Neutrophil (primary cell): ENCODE results near the gene NACC1.

Source experiments
- H3K27ac ChIP-seq: fragments of 200-600 bp; sonication (generic); 2 replicates; pipeline ENCODE4 v1.5.1; 2016; ENCODE audit warnings: mild to moderate bottlenecking, moderate library complexity
- H3K27me3 ChIP-seq: fragments of 200-600 bp; sonication (generic); 2 replicates; pipeline ENCODE4 v1.6.0; 2016; ENCODE audit warnings: mild to moderate bottlenecking
- H3K36me3 ChIP-seq: fragments of 200-600 bp; sonication (generic); 2 replicates; pipeline ENCODE4 v1.5.1; 2017
- H3K4me1 ChIP-seq, 2 experiments: fragments of 200-600 bp in 1 of 2; sonication (generic) in 1 of 2; 1 replicate in 1 of 2; 2 replicates in 1 of 2; pipeline versions ENCODE4 v1.5.1 to v1.6.1; 2013 to 2016; ENCODE audit warnings: low read depth in 1 of 2, low read length in 1 of 2, mild to moderate bottlenecking in 1 of 2, moderate library complexity in 1 of 2; ENCODE audit not compliant: control insufficient read depth in 1 of 2, insufficient read depth in 1 of 2
- H3K4me3 ChIP-seq, 2 experiments: fragments of 200-600 bp in 1 of 2; sonication (generic) in 1 of 2; 1 replicate in 1 of 2; 2 replicates in 1 of 2; pipeline ENCODE4 v1.5.1; 2013 to 2016; ENCODE audit warnings: low read depth in 1 of 2, low read length in 1 of 2, mild to moderate bottlenecking in 1 of 2, moderate library complexity in 1 of 2
- H3K9me3 ChIP-seq: fragments of 200-600 bp; sonication (generic); 2 replicates; pipeline ENCODE4 v1.5.1; 2016
- CTCF ChIP-seq: fragments of 200-600 bp; sonication (generic); IDR thresholded peaks from 2 replicates; pipeline ENCODE4 v1.5.1; 2016; ENCODE audit warnings: antibody characterized with exemption

Gene NACC1

GRCh38 chr19:13150931-13151604 is 33.0 kb downstream of the NACC1 start:
- Histone ChIP-seq H3K9me3 (no peaks in the 10 kb centered on the region), H3K4me3 (peak overlapping the region; percentile 91 to 94), H3K27ac (peak overlapping the region; percentile 96), H3K4me1 (peaks cover 59 to 67% of the 10 kb centered on the region in 2 experiments), H3K36me3 (peaks cover 7% of the 10 kb centered on the region), H3K27me3 (no peaks in the 10 kb centered on the region)
- no peak for TF ChIP-seq CTCF

- Histone ChIP-seq H3K36me3 (no peaks in the 10 kb centered on the region), H3K4me3 (peak overlapping the region; percentile 91 to 94), H3K27me3 (no peaks in the 10 kb centered on the region), H3K9me3 (no peaks in the 10 kb centered on the region), H3K4me1 (peaks cover 59 to 67% of the 10 kb centered on the region in 2 experiments), H3K27ac (peak overlapping the region; percentile 96)
- peak; percentile 64 for TF ChIP-seq CTCF
Observed at GRCh38 chr19:13151605-13152355, 33.7 kb downstream of the NACC1 start.

- no peak for TF ChIP-seq CTCF
- H3K4me1 ChIP-seq, result peaks cover 59 to 67% of the 10 kb centered on the region in 2 experiments
- no peaks in the 10 kb centered on the region for H3K36me3 ChIP-seq
- no peaks in the 10 kb centered on the region for H3K9me3 ChIP-seq
- no peaks in the 10 kb centered on the region for H3K27me3 ChIP-seq
- H3K27ac ChIP-seq, result peak overlapping the region; percentile 96
- H3K4me3 ChIP-seq, result peak overlapping the region; percentile 91 to 94
Observed at GRCh38 chr19:13152356-13152973, 34.4 kb downstream of the NACC1 start.

GRCh38 chr19:13152974-13153568 is 35.0 kb downstream of the NACC1 start:
- H3K27ac ChIP-seq, result peak overlapping the region; percentile 96
- no peaks in the 10 kb centered on the region for H3K36me3 ChIP-seq
- no peaks in the 10 kb centered on the region for H3K27me3 ChIP-seq
- H3K4me3 ChIP-seq, result peak overlapping the region; percentile 91 to 94
- no peaks in the 10 kb centered on the region for H3K9me3 ChIP-seq
- no peak for TF ChIP-seq CTCF
- peaks cover 61 to 67% of the 10 kb centered on the region in 2 experiments for H3K4me1 ChIP-seq

GRCh38 chr19:13153569-13154240 is 35.6 kb downstream of the NACC1 start:
- TF ChIP-seq CTCF, result peak; percentile 27
- Histone ChIP-seq H3K4me3 (peak overlapping the region; percentile 91 to 94), H3K27ac (peak overlapping the region; percentile 96), H3K27me3 (no peaks in the 10 kb centered on the region), H3K36me3 (no peaks in the 10 kb centered on the region), H3K9me3 (no peaks in the 10 kb centered on the region), H3K4me1 (peaks cover 63 to 69% of the 10 kb centered on the region in 2 experiments)
